H1 (cell line): ENCODE data around the gene ADGRA3. TPM values are rescaled to one million over a fixed set of nuclear protein-coding genes. Genes with fewer than 3 reads are reported as not detected.

Source experiments
- CTCF ChIA-PET: fragments of 300-600 bp; sonication (Branson Sonifier 250); formaldehyde crosslinking; loops from one replicate; lab custom pipeline; 2021; ENCODE audit not compliant: partially characterized antibody; lab: Charles Lee
- POLR2A ChIA-PET: fragments of 300-600 bp; sonication (Branson Sonifier 250); formaldehyde crosslinking; loops from one replicate; lab custom pipeline; 2021; ENCODE audit warnings: inconsistent platforms; ENCODE audit not compliant: partially characterized antibody; lab: Charles Lee
- DNase-seq, 2 experiments: peaks; one replicate each; pipeline versions ENCODE4 v3.0.0 to v3.0.0-alpha.2; 2010 to 2022; ENCODE audit warnings: low spot score in 2 of 2, low read depth in 1 of 2, mixed read lengths in 1 of 2
- FAIRE-seq: peaks from 2 replicates; lab custom pipeline; 2011; peaks lifted over from hg19 to GRCh38; lab: Jason Lieb, UNC
- H2AFZ ChIP-seq: 2 replicates; pipeline ENCODE4 v1.8.1; 2012; ENCODE audit warnings: low read length, inconsistent platforms
- H2AK5ac ChIP-seq: 2 replicates; pipeline ENCODE4 v1.6.1; 2013; ENCODE audit warnings: low read depth, low read length
- H2BK120ac ChIP-seq: replicated peaks from 2 replicates; pipeline ENCODE3; 2013; ENCODE audit warnings: low read depth, low read length, inconsistent platforms
- H2BK12ac ChIP-seq: 2 replicates; pipeline ENCODE4 v1.6.1; 2013; ENCODE audit warnings: low read depth, low read length
- H2BK15ac ChIP-seq: 2 replicates; pipeline ENCODE4 v1.6.1; 2013; ENCODE audit warnings: low read length
- H2BK20ac ChIP-seq: 2 replicates; pipeline ENCODE4 v1.6.1; 2013; ENCODE audit warnings: low read length
- H2BK5ac ChIP-seq: 2 replicates; pipeline ENCODE4 v1.6.1; 2013; ENCODE audit warnings: low read depth, low read length
- H3K14ac ChIP-seq: 2 replicates; pipeline ENCODE4 v1.6.1; 2013; ENCODE audit warnings: inconsistent platforms; ENCODE audit not compliant: insufficient read length
- H3K18ac ChIP-seq: 2 replicates; pipeline ENCODE4 v1.6.1; 2013; ENCODE audit warnings: low read length; ENCODE audit errors: extremely low read depth
- H3K23ac ChIP-seq: 2 replicates; pipeline ENCODE4 v1.6.1; 2013; ENCODE audit warnings: inconsistent platforms; ENCODE audit not compliant: insufficient read length
- H3K23me2 ChIP-seq: 2 replicates; pipeline ENCODE4 v1.6.1; 2013; ENCODE audit warnings: low read depth, low read length
- H3K27ac ChIP-seq: 2 replicates; pipeline ENCODE4 v1.6.1; 2011; ENCODE audit warnings: low read depth, low read length, inconsistent platforms
- H3K27me3 ChIP-seq, 4 experiments: replicated peaks in 1 of 4; 1 replicate in 1 of 4; 2 replicates in 3 of 4; pipeline versions ENCODE4 v1.6.1 to v1.8.1; 2011 to 2013; ENCODE audit warnings: low read length in 3 of 4, mild to moderate bottlenecking in 3 of 4, inconsistent platforms in 2 of 4, mixed read lengths in 2 of 4, moderate library complexity in 1 of 4; ENCODE audit not compliant: control insufficient read depth in 3 of 4, insufficient read depth in 3 of 4; ENCODE audit errors: extremely low read depth in 1 of 4
- H3K36me3 ChIP-seq, 4 experiments: 2 replicates each; pipeline versions ENCODE4 v1.6.1 to v1.8.1; 2011 to 2013; ENCODE audit warnings: mild to moderate bottlenecking in 4 of 4, low read length in 3 of 4, moderate library complexity in 2 of 4, control low read depth in 1 of 4, inconsistent platforms in 1 of 4; ENCODE audit not compliant: insufficient read depth in 4 of 4, control insufficient read depth in 2 of 4
- H3K4ac ChIP-seq: replicated peaks from 2 replicates; pipeline ENCODE3; 2013; ENCODE audit warnings: low read length, low read depth, mixed read lengths, inconsistent platforms; ENCODE audit not compliant: insufficient read length
- H3K4me1 ChIP-seq, 4 experiments: replicated peaks in 1 of 4; 1 replicate in 1 of 4; 2 replicates in 3 of 4; pipeline versions ENCODE4 v1.6.1 to v1.8.1; 2011 to 2013; ENCODE audit warnings: low read length in 3 of 4, inconsistent platforms in 2 of 4, mixed read lengths in 1 of 4; ENCODE audit not compliant: insufficient read depth in 4 of 4, control insufficient read depth in 3 of 4
- H3K4me2 ChIP-seq, 2 experiments: 2 replicates each; pipeline versions ENCODE4 v1.6.1 to v1.8.1; 2011 to 2013; ENCODE audit warnings: low read depth in 2 of 2, low read length in 2 of 2, control low read depth in 1 of 2, inconsistent platforms in 1 of 2, mild to moderate bottlenecking in 1 of 2; ENCODE audit not compliant: insufficient read depth in 1 of 2
- H3K4me3 ChIP-seq, 4 experiments: fragments of 200-600, 300-600 bp in 1 of 4; sonication (generic), shearing (Covaris generic), sonication (Bioruptor Twin) in 1 of 4; 2 replicates each; pipeline versions ENCODE4 v1.5.1 to v1.8.1; 2011 to 2016; ENCODE audit warnings: low read length in 4 of 4, low read depth in 3 of 4, control low read depth in 2 of 4, inconsistent platforms in 2 of 4, mild to moderate bottlenecking in 2 of 4, mixed read lengths in 1 of 4, moderate library complexity in 1 of 4; ENCODE audit not compliant: insufficient read depth in 2 of 4; ENCODE audit errors: extremely low read depth in 1 of 4
- H3K56ac ChIP-seq: replicated peaks from 2 replicates; pipeline ENCODE3; 2013; ENCODE audit warnings: low read depth, mild to moderate bottlenecking, mixed read lengths, low read length, inconsistent platforms; ENCODE audit not compliant: insufficient read length
- H3K79me1 ChIP-seq: 2 replicates; pipeline ENCODE4 v1.6.1; 2013; ENCODE audit warnings: low read depth, low read length, control low read depth
- H3K79me2 ChIP-seq, 2 experiments: 2 replicates each; pipeline versions ENCODE4 v1.6.1 to v1.8.1; 2012 to 2013; ENCODE audit warnings: low read length in 2 of 2, mild to moderate bottlenecking in 2 of 2, inconsistent platforms in 1 of 2; ENCODE audit not compliant: insufficient read depth in 2 of 2, control insufficient read depth in 1 of 2
- H3K9ac ChIP-seq, 4 experiments: replicated peaks in 1 of 4; 1 replicate in 1 of 4; 2 replicates in 3 of 4; pipeline versions ENCODE4 v1.6.1 to v1.8.1; 2011 to 2013; ENCODE audit warnings: low read depth in 3 of 4, low read length in 3 of 4, control low read depth in 2 of 4, mild to moderate bottlenecking in 2 of 4, moderate library complexity in 2 of 4, inconsistent platforms in 1 of 4; ENCODE audit errors: extremely low read depth in 1 of 4
- H3K9me3 ChIP-seq, 2 experiments: 2 replicates each; pipeline versions ENCODE4 v1.6.1 to v1.8.1; 2012 to 2013; ENCODE audit warnings: mild to moderate bottlenecking in 2 of 2, moderate library complexity in 2 of 2, control low read depth in 1 of 2, inconsistent platforms in 1 of 2, low read depth in 1 of 2, low read length in 1 of 2, mixed read lengths in 1 of 2; ENCODE audit not compliant: insufficient read depth in 2 of 2
- H4K20me1 ChIP-seq, 2 experiments: replicated peaks in 1 of 2; 2 replicates each; pipeline versions ENCODE3 to v1.8.1; 2011 to 2013; ENCODE audit warnings: inconsistent platforms in 2 of 2, low read length in 2 of 2, mild to moderate bottlenecking in 1 of 2; ENCODE audit not compliant: insufficient read depth in 2 of 2, control insufficient read depth in 1 of 2
- H4K5ac ChIP-seq: 2 replicates; pipeline ENCODE4 v1.6.1; 2013; ENCODE audit warnings: low read length, low read depth, mixed read lengths, inconsistent platforms; ENCODE audit not compliant: insufficient read length
- H4K8ac ChIP-seq: 2 replicates; pipeline ENCODE4 v1.8.0; 2013; ENCODE audit warnings: mild to moderate bottlenecking, moderate library complexity, low read length, inconsistent platforms; ENCODE audit not compliant: insufficient read depth; ENCODE audit errors: extremely low read depth
- H4K91ac ChIP-seq: replicated peaks from 2 replicates; pipeline ENCODE3; 2013; ENCODE audit warnings: low read length, mixed read lengths, inconsistent platforms; ENCODE audit not compliant: insufficient read length
- KDM5A ChIP-seq: fragments of 200-600 bp; IDR thresholded peaks from 2 replicates; pipeline ENCODE4 v1.7.1; 2012; ENCODE audit warnings: mild to moderate bottlenecking, low read length, inconsistent platforms, mixed read lengths
- polyA plus RNA-seq, 7 experiments: library from polyadenylated mRNA; depleted of rRNA in 3 of 7; stranded (reverse) in 5 of 7; unstranded in 2 of 7; fragments of >200 nt in 5 of 7; fragments of 200-250 nt in 2 of 7; gene quantifications; 1 replicate in 5 of 7; 2 replicates in 1 of 7; 4 replicates in 1 of 7; pipeline versions ENCODE4 v1.2.1 to v1.2.3, GENCODE V29; 2011 to 2013; ENCODE audit warnings: missing spikeins in 2 of 7, mixed read lengths in 2 of 7
- total RNA-seq: library from RNA; stranded (reverse); fragmentation: NEBNext Ultra II Directional; extraction: Animal tissue kit (Norgen Biotek cat#: 25700); gene quantifications from 2 replicates; pipeline ENCODE4 v1.2.1, GENCODE V29; 2021

Gene ADGRA3
- total and polyA plus RNA-seq, 2 of the 8 experiments (the other 6 are each of a cell fraction or from before 2014, with no cell fraction given): 31.5 to 63.0 TPM

GRCh38 chr4:22521240-22521639 lies 5.4 kb upstream of the ADGRA3 start:
- Histone ChIP-seq H2BK12ac (no peak overlapping the region), H3K4me2 (no peak overlapping the region), H2AFZ (no peak overlapping the region), H4K5ac (no peak overlapping the region), H3K4me3 (no peak overlapping the region), H3K23ac (no peak overlapping the region), H2AK5ac (no peak overlapping the region), H4K91ac (no peak overlapping the region), H3K36me3 (no peaks in the 10 kb centered on the region), H3K14ac (no peak overlapping the region), H3K56ac (no peak overlapping the region), H3K23me2 (peaks cover 3% of the 10 kb centered on the region; the same call in 1 of the 2 replicates), H3K18ac (no peak overlapping the region), H3K9ac (no peak overlapping the region), H4K20me1 (no peaks in the 10 kb centered on the region), H2BK20ac (no peak overlapping the region), H2BK120ac (no peak overlapping the region), H4K8ac (no peak overlapping the region), H3K4me1 (peaks cover 0 to 20% (median 5%) of the 10 kb centered on the region in 4 experiments; a peak in 6 of 7 replicates), H3K79me1 (no peaks in the 10 kb centered on the region), H2BK5ac (no peak overlapping the region), H3K9me3 (peaks cover 0 to 2% of the 10 kb centered on the region in 2 experiments; a peak in 2 of 4 replicates), H3K79me2 (no peaks in the 10 kb centered on the region), H2BK15ac (no peak overlapping the region), H3K27me3 (peaks cover 0 to 3% (median 0%) of the 10 kb centered on the region in 4 experiments; a peak in 3 of 7 replicates), H3K27ac (no peak overlapping the region), H3K4ac (no peak overlapping the region)
- ChIA-PET POLR2A (no interaction called here), CTCF (no interaction called here)
- no peak for DNase-seq
- FAIRE-seq: no peak
- TF ChIP-seq KDM5A: no peak
